IPS-15b (cell line): Measurements from ENCODE around the gene CHFR.
"Not testable (repeated sequence)": the region's sequence is repeated elsewhere in the genome, so short reads cannot be mapped to it uniquely, and the experiment has no call there.

Source experiments
- H3K27me3 ChIP-seq: one replicate; pipeline ENCODE4 v1.6.1; 2013; ENCODE audit warnings: low read length; ENCODE audit not compliant: control insufficient read depth, insufficient read depth
- H3K36me3 ChIP-seq: one replicate; pipeline ENCODE4 v1.6.1; 2013; ENCODE audit warnings: low read length; ENCODE audit not compliant: control insufficient read depth, insufficient read depth
- H3K4me1 ChIP-seq: one replicate; pipeline ENCODE4 v1.6.1; 2013; ENCODE audit warnings: mild to moderate bottlenecking, low read length; ENCODE audit not compliant: control insufficient read depth, insufficient read depth
- H3K4me3 ChIP-seq: one replicate; pipeline ENCODE4 v1.5.1; 2013; ENCODE audit warnings: low read depth, low read length
- H3K9ac ChIP-seq: one replicate; pipeline ENCODE4 v1.6.1; 2013; ENCODE audit warnings: low read depth, mild to moderate bottlenecking, low read length
- H3K9me3 ChIP-seq: one replicate; pipeline ENCODE4 v1.6.1; 2013; ENCODE audit warnings: mild to moderate bottlenecking, low read length; ENCODE audit not compliant: control insufficient read depth, insufficient read depth

Gene CHFR

DNA sequence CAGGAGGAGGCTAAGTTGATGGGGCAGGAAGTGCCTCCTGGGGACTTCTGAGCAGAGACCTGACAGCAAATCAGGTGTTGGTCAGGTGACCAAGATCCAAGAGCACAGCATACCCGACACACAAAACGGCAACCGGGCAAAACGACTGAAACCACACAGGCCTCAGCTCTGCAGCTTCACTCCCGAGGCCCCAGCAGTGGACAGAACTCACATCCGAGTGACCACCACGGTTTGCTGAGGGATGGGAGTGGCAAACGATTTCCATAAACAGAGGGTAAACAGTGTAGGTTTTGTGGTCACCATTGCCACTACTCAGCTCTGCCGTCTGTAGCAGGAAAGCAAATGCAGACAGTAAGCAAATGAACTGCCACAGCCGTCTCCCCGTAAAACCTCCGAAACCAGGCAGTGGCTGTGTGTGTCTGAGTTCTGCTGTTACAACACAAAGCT lies 14.4 kb downstream of the CHFR start:
- Histone ChIP-seq H3K36me3 (peaks cover 34% of the 10 kb centered on the region), H3K4me1 (no peaks in the 10 kb centered on the region), H3K9ac (no peak overlapping the region), H3K27me3 (no peaks in the 10 kb centered on the region), H3K4me3 (no peak overlapping the region), H3K9me3 (no peaks in the 10 kb centered on the region)

DNA sequence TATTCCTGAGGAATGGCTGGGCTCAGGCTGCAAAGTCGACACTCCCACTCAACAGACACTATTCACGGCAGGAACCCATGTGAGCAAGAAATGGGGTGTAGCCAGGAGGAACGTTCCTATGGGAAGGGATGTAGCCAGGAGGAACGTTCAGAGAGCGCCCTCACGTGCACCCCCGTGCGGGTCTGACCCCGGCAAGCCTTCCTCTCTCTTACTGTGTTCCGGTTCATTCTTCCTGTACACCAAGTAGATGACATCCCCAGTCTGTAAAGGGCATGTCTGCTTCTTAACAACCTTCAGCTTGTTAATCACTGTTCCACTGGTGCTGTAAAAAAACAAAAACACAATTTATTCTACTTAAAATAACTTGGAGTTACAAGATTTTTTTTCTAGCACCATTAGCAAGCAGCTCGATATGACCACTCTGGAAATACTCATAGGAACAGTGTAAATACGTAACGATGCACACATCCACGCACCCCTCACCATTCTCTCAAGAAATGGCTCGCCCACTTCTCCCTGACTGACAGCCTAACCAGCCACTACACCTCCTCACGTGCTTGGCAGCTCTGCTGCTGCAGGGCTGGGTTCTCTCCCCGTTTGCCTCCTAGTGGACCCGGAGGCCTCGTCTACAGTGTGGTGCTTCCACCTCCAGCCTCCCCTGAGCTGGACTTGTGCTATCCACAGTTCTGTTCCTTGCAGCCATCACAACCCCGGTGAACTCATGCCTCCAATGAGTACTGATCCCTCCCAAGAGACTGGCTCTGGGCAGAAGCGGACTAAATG lies 15.1 kb downstream of the CHFR start:
- Histone ChIP-seq H3K27me3 (no peaks in the 10 kb centered on the region), H3K9ac (no peak overlapping the region), H3K36me3 (peaks cover 38% of the 10 kb centered on the region), H3K4me3 (no peak overlapping the region), H3K9me3 (no peaks in the 10 kb centered on the region), H3K4me1 (no peaks in the 10 kb centered on the region)

DNA sequence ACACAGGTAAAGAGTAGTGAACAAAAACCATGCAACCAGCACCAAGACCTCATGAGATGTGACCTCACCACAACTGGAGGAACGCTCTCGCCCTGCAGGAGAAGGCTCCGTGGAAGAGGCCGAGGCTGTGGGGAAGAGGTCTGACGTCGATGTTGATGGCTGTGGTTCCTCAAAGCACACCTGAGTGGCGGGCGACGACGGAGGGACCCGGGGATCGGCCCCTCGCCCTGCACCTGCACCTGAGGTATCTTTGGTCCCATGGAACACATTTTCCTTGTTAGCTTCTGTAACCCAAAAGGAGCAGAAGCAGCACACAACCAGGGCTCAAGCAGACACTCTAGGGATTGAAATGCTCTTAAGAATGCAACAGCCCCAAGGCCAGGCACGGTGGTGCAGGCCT lies 17.9 kb downstream of the CHFR start:
- Histone ChIP-seq H3K4me1 (no peaks in the 10 kb centered on the region), H3K27me3 (no peaks in the 10 kb centered on the region), H3K9ac (no peak overlapping the region), H3K9me3 (no peaks in the 10 kb centered on the region), H3K36me3 (peaks cover 34% of the 10 kb centered on the region), H3K4me3 (no peak overlapping the region)

DNA sequence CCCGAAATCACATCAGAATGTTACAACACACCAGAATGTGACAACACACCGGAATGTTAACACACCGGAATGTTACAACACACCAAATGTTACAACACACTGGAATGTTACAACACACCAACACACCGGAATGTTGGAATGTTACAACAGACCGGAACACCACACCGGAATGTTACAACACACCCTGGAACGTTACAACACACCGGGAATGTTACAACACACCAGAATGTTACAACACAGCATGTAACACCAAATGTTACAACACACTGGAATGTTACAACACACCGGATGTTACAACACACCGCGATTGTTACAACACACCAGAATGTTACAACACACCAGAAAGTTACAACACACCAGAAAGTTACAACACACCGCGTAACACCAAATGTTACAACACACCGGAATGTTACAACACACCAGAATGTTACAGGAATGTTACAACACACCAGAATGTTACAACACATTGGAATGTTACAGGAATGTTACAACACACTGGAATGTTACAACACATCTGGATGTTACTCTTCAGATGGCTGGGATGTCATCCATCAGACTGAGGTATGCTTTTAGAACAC lies 21.1 kb downstream of the CHFR start:
- Histone ChIP-seq H3K4me3 (no peak overlapping the region), H3K9me3 (no peaks in the 10 kb centered on the region), H3K36me3 (peaks cover 28% of the 10 kb centered on the region), H3K27me3 (no peaks in the 10 kb centered on the region), H3K4me1 (no peaks in the 10 kb centered on the region), H3K9ac (no peak overlapping the region)

DNA sequence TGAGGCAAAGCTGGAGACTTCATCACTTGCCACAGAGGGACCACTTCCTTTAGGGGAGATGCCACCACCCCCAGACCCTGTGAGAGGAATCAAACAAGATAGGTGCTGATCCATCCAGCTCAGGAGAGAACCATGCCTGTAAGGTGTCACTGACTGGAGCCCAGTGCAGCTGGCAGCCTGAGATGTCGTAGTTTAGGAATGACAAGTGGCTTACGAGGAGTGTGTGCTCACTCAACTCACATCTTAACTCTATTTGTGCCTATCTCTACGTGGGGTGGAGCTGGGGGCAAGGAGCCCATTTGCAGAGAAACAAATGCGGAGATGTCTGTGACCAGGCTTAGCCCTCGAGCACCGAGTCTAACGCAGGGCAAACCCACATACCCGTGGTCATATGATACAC lies 25.8 kb downstream of the CHFR start:
- no peak overlapping the region for H3K9ac ChIP-seq
- H3K36me3 ChIP-seq = peaks cover 26% of the 10 kb centered on the region
- H3K4me1 ChIP-seq = no peaks in the 10 kb centered on the region

DNA sequence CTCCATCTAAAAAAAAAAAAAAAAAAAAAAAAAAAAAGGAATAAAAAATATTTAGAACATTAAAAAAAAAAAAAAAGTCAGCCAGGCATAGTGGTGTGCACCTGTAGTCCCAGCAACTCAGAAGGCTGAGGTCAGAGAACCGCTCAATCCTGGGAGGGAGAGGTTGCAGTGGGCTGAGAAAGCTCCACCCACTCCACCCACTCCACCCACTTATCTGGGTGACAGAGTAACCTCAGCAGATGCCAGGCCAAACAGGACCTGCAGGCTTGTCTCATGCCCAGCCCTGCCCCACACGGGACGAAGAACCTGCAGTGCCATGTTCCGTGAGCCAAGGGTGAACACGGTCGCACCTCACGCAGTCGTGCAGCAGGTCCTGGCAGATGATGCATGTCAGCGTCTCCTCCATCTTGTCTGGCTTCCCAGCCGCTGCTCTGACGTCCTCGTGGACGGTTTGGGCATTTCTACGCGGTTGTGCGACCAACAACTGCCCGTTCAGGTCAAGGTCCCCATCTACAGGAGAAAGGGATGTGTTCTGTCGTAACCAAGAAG lies 28.6 kb downstream of the CHFR start:
- no peak overlapping the region for H3K9ac ChIP-seq
- no peaks in the 10 kb centered on the region for H3K9me3 ChIP-seq
- no peak overlapping the region for H3K4me3 ChIP-seq
- peaks cover 39% of the 10 kb centered on the region for H3K36me3 ChIP-seq
- no peaks in the 10 kb centered on the region for H3K27me3 ChIP-seq
- H3K4me1 ChIP-seq = no peaks in the 10 kb centered on the region

More for the DNA sequence above, 25.8 kb downstream of the CHFR start:
- Histone ChIP-seq H3K27me3 (no peaks in the 10 kb centered on the region), H3K4me3 (no peak overlapping the region), H3K9me3 (no peaks in the 10 kb centered on the region)

DNA sequence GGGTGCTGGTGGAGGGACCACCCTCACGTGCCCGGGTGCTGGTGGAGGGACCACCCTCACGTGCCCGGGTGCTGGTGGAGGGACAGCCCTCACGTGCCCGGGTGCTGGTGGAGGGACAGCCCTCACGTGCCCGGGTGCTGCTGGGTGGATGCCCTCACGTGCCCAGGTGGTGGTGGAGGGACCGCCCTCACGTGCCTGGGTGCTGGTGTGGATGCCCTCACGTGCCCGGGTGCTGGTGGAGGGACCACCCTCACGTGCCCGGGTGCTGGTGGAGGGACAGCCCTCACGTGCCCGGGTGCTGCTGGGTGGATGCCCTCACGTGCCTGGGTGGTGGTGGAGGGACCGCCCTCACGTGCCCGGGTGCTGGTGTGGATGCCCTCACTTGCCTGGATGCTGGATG lies 30.4 kb downstream of the CHFR start:
- peaks cover 54% of the 10 kb centered on the region for H3K36me3 ChIP-seq
- H3K4me3 ChIP-seq, H3K27me3 ChIP-seq, H3K4me1 ChIP-seq, H3K9me3 ChIP-seq, H3K9ac ChIP-seq: not testable (repeated sequence)

DNA sequence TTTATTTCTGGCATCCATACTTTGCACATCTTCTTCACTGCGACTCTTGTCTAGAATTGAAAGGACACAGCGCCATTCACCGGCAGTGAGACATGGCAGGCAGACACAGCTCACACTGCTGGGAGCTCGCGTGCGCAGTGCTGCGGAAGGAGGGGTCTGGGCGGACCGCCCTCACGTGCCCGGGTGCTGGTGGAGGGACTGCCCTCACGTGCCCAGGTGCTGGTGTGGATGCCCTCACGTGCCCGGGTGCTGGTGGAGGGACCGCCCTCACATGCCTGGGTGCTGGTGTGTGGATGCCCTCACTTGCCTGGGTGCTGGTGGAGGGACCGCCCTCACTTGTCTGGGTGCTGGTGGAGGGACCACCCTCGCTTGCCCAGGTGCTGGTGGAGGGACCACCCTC lies 30.8 kb downstream of the CHFR start:
- no peaks in the 10 kb centered on the region for H3K9me3 ChIP-seq
- no peaks in the 10 kb centered on the region for H3K4me1 ChIP-seq
- H3K4me3 ChIP-seq = no peak overlapping the region
- H3K27me3 ChIP-seq = no peaks in the 10 kb centered on the region
- H3K36me3 ChIP-seq = peaks cover 56% of the 10 kb centered on the region
- no peak overlapping the region for H3K9ac ChIP-seq

DNA sequence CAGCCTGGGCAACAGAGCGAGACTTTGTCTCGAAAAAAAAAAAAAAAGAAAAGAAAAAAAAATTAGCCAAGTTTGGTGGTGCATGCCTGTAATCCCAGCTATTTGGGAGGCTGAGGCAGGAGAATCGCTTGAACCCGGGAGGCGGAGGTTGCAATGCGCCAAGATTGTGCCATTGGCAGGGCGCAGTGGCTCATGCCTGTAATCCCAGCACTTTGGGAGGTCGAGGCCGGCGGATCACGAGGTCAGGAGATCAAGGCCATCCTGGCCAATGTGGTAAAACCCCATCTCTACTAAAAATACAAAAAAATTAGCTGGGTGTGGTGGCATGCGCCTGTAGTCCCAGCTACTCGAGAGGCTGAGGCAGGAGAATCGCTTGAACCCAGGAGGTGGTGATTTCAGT lies 32.2 kb downstream of the CHFR start:
- H3K36me3 ChIP-seq = peaks cover 62% of the 10 kb centered on the region
- not testable (repeated sequence) for H3K27me3 ChIP-seq, H3K4me3 ChIP-seq, H3K4me1 ChIP-seq, H3K9me3 ChIP-seq, H3K9ac ChIP-seq

DNA sequence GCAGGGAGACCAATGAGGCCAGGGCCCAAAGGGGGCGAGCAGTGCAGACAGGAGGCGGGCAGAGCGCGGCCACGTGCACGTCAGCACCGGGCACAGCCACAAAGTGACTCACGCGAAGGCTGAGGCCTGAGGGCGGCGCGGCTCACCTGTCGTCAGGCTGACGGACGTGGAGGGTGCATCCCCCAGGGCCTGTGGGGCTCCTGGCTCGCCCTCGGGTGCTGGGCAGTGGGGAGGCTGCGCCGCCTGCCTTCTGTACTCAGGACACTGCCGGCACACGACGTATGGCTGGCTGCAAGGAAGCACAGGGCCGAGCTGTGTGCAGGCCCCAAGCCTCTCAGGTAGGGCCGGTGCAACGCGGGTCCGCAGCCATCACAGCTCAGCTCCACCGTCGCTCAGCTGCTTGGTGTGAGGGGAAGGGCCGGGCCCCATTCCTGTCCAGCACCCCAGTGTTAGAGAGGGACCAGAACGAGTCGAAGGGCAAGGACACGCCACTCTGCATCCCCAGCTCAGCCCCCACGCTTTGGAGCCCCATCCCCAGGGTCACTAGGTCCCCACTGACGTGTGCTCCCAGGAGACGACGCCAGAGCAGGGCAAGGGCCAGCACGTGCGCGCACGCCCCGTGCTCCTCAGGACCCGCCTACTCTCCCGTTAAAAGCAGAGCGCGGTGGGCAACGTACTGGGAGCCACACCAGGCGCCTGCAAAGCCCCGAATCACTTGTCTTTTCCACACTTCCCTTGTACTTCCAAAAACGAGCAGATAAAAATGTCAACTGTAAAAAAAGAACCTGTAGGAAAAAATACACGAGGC lies 33.9 kb downstream of the CHFR start:
- Histone ChIP-seq H3K4me3 (no peak overlapping the region), H3K27me3 (no peaks in the 10 kb centered on the region), H3K4me1 (peaks cover 3% of the 10 kb centered on the region), H3K9me3 (no peaks in the 10 kb centered on the region), H3K9ac (no peak overlapping the region), H3K36me3 (peaks cover 57% of the 10 kb centered on the region)

DNA sequence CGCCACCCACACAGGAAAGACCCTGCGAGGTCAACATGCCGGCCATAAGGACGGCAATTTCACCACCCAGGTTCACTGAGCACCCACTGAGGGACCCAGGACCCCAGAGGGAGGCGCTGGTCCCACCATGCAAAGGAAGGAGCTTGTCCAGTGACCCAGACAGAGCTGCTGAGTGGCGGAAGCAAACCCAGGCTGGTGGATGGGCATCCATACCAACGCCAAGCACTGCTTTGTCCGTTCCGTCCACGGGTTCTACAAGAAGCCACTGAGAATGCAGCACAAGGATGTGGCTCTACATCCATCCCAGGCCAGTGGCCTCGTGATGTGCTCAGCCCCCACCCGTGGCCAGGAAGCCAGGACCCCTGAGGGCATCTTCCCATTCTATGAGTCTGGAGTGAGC lies 34.9 kb downstream of the CHFR start:
- Histone ChIP-seq H3K9me3 (no peaks in the 10 kb centered on the region), H3K4me3 (no peak overlapping the region), H3K27me3 (no peaks in the 10 kb centered on the region), H3K9ac (no peak overlapping the region), H3K36me3 (peaks cover 53% of the 10 kb centered on the region), H3K4me1 (peaks cover 9% of the 10 kb centered on the region)
